ENCODE measurements around the gene PTPRN2. TPM values are rescaled to one million over a fixed set of nuclear protein-coding genes. Genes with fewer than 3 reads are reported as not detected.

Gene PTPRN2
- total and polyA plus RNA-seq, 2 donors (not counting 3 experiments of a cell fraction or from before 2014, with no cell fraction given): 0.62 to 0.88 TPM

- Histone ChIP-seq H4K20me1 (replicated peaks; ENCODE audit: control insufficient read depth, extremely low read depth, insufficient read depth, low read length) (no peaks in the 10 kb centered on the region), H3K27ac (ENCODE audit: insufficient read depth, low read depth, low read length) (no peak overlapping the region), H3K4me2 (ENCODE audit: insufficient read depth, low read length) (no peak overlapping the region), H3K9ac (replicated peaks; ENCODE audit: extremely low read depth, insufficient read depth, low read length) (no peak overlapping the region), H3K79me2 (ENCODE audit: control insufficient read depth, insufficient read depth, low read length) (no peaks in the 10 kb centered on the region), H3K4me1 (ENCODE audit: control insufficient read depth, extremely low read depth, insufficient read depth, low read length) (no peaks in the 10 kb centered on the region), H3K9me3 (replicated peaks; ENCODE audit: control insufficient read depth, insufficient read depth, low read length) (peaks cover 4% of the 10 kb centered on the region), H3K9me1 (replicated peaks; ENCODE audit: control insufficient read depth, extremely low read depth, insufficient read depth, low read length) (no peaks in the 10 kb centered on the region), H3K4me3 (replicated peaks in 1 of 3; ENCODE audit: insufficient read depth in 1 of 3, low read depth in 1 of 3, low read length in 3 of 3) (no peak overlapping the region), H3K27me3 (ENCODE audit: control insufficient read depth in 2 of 2, insufficient read depth in 2 of 2, low read length in 2 of 2) (no peaks in the 10 kb centered on the region), H2AFZ (ENCODE audit: low read depth, low read length) (no peak overlapping the region), H3K36me3 (ENCODE audit: control insufficient read depth in 2 of 2, extremely low read depth in 1 of 2, insufficient read depth in 2 of 2, low read length in 2 of 2) (no peaks in the 10 kb centered on the region)
- intact Hi-C loops (cut with micrococcal nuclease): no loop called here
- ChIA-PET CTCF (no interaction called here), POLR2A (no interaction called here)
- TF ChIP-seq EZH2 (IDR thresholded peaks at IDR 0.05; ENCODE audit: borderline replicate concordance, low read depth, low read length, severe bottlenecking) (no peak), POLR2AphosphoS5 (IDR thresholded peaks at IDR 0.05; ENCODE audit: insufficient read depth, low read depth, low read length) (no peak), GATA2 (IDR thresholded peaks at IDR 0.05; ENCODE audit: insufficient read depth, insufficient read length, low read depth, low read length) (no peak), MYC (IDR thresholded peaks at IDR 0.05; ENCODE audit: low read depth, low read length) (no peak), FOS (IDR thresholded peaks at IDR 0.05; ENCODE audit: borderline replicate concordance, insufficient read depth, low read length) (no peak), JUN (IDR thresholded peaks at IDR 0.05; ENCODE audit: borderline replicate concordance, insufficient read depth, insufficient read length, low read depth) (no peak), MAX (IDR thresholded peaks at IDR 0.05; ENCODE audit: insufficient read depth, insufficient read length) (no peak)
- BruUV-seq (replicated peaks): no TSS peak
- dilution Hi-C loops (cut with MboI; ENCODE audit: extremely low pct_ligation_motif_present, low sequenced_read_pairs): no loop called here
- no peak for DNase-seq (ENCODE audit: low read depth, low spot score)
- no peak for FAIRE-seq
Measured at GRCh38 chr7:158244873-158245723, 342.5 kb downstream of the PTPRN2 start.

All from endothelial cell of umbilical vein (primary cell).